ENCODE data around the gene RLF.

Gene RLF

GRCh38 chr1:40243351-40243750, 82.2 kb downstream of the RLF start:
- DNase-seq = no peak

- DNase-seq = no peak
Observed at GRCh38 chr1:40244138-40244744, 83.1 kb downstream of the RLF start.

- no peak for DNase-seq
Observed at GRCh38 chr1:40245686-40246085, 84.5 kb downstream of the RLF start.

- no peak for DNase-seq
Observed at GRCh38 chr1:40247655-40248054, 86.5 kb downstream of the RLF start, which contains the start of gene TMCO2. Gene TMCO2, plus strand, starts transcription at chr1:40247937. Its CDS starts 57 bp downstream, at chr1:40247994.

GRCh38 chr1:40248412-40248811, 87.2 kb downstream of the RLF start:
- DNase-seq = no peak

- DNase-seq = no peak
Observed at GRCh38 chr1:40251456-40251855, 90.3 kb downstream of the RLF start.

- no peak for DNase-seq
Observed at GRCh38 chr1:40252601-40253000, 91.4 kb downstream of the RLF start.

GRCh38 chr1:40255231-40255630, 94.0 kb downstream of the RLF start:
- no peak for DNase-seq

GRCh38 chr1:40256401-40257084, 95.4 kb downstream of the RLF start:
- no peak for DNase-seq

GRCh38 chr1:40257313-40257687, 96.1 kb downstream of the RLF start:
- peak in 1 of 6 experiments; percentile 36 for DNase-seq

GRCh38 chr1:40257688-40258444, 96.7 kb downstream of the RLF start, which contains the start of gene ZMPSTE24:
Gene ZMPSTE24, plus strand, starts transcription at chr1:40258236. Its CDS starts 36 bp downstream, at chr1:40258272.
- peak; percentile 95 to 99 (median 96) for DNase-seq

GRCh38 chr1:40258445-40258769, 97.2 kb downstream of the RLF start:
- no peak for DNase-seq

- DNase-seq = no peak
Observed at GRCh38 chr1:40264354-40264781, 103.2 kb downstream of the RLF start.

GRCh38 chr1:40265298-40265697, 104.1 kb downstream of the RLF start:
- DNase-seq = no peak

- no peak for DNase-seq
Observed at GRCh38 chr1:40265919-40266318, 104.7 kb downstream of the RLF start.

- no peak for DNase-seq
Observed at GRCh38 chr1:40266786-40267535, 105.8 kb downstream of the RLF start.

- DNase-seq = no peak
Observed at GRCh38 chr1:40267767-40268187, 106.6 kb downstream of the RLF start.

- DNase-seq = no peak
Observed at GRCh38 chr1:40268211-40268610, 107.0 kb downstream of the RLF start.

GRCh38 chr1:40270152-40270834, 109.1 kb downstream of the RLF start:
- DNase-seq = no peak

GRCh38 chr1:40272653-40273213, 111.5 kb downstream of the RLF start:
- no peak for DNase-seq

GRCh38 chr1:40273547-40274166, 112.5 kb downstream of the RLF start:
- no peak for DNase-seq

GRCh38 chr1:40274331-40274730, 113.1 kb downstream of the RLF start:
- DNase-seq = no peak
